HuH-7 (cell line): Measurements from ENCODE around the gene DAP3.
"Not testable (repeated sequence)": the region's sequence is repeated elsewhere in the genome, so short reads cannot be mapped to it uniquely, and the experiment has no call there.

Experiments
- DNase-seq: peaks from one replicate; pipeline ENCODE4 v3.0.0; 2011; ENCODE audit warnings: low spot score

Gene DAP3

DNA sequence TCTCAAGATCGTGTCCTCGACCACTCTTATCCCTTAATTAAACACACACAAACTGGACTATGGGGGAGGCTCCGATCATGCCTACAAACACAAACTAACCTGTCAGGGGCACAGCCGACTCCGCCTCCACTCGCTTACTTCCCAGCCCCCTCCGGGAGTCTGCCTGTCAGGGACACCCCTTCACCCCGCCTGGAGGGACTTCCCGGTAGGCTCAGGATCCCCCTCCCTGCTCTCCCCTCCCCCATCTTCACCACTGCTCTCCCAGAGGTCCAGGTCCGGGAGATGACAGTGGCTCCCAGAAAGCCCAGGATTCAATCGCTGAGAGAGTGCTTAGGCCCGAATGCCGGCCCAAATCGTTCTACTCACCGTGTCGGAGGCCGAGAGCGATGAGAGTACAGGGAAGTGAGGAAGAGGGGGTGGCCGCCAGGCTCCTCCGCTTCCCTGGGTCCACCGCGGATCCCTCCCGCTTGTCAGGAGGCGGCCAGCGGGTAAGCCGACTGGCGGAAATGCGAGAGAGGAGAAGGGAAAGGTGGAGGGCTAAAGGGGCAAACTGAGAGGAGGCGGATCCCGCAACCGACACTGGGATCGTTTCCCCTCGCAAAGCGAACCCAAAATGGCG lies 1.1 kb upstream of the DAP3 start:
- not testable (repeated sequence) for DNase-seq

DNA sequence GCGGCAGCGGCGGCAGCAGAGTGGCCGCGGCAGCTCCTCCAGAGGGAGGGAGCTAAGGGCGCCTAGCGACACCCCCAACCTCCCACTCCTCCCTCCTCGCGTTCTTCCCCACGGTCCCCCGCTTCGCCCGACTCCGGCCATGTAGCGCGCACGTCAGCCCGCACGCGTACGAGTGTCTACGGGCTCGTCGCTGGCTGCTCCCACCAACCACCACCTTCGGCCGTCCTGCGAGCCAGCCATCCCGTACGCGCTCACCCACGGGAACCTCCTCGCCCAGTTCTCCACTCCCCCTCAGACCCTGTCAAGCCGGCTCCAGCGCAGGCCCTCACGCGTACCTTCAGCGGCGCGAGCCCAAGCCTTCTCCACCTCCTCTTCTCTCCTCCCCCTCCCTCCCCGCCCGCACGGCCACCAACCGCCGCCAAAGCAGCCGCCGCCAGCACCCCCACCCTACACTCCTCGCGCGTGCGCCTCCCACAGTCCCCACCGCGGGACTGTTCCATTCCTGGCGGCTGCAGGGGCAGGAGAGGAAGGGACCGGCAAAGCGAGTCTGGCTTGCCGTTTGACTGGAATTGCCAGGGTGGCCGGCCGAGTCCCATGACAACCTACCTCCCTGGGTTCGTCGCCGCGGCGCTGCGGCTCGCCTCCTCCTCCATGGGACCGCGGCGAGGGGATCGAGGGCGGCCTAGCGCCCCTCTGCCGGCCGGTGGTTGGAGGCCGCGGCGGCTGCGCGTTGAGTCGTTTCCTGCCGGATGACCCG lies 389 bp upstream of the DAP3 start, which contains the start of gene YY1AP1:
YY1AP1 (minus strand) TSS at position 451 of the 757 bp plus-strand sequence. CDS start 8,338 bp downstream, outside the sequence.
- DNase-seq: peak; percentile 96

- DNase-seq: no peak
Measured at GRCh38 chr1:155691992-155692528, 3.2 kb downstream of the DAP3 start.

GRCh38 chr1:155694167-155694566 lies 5.3 kb downstream of the DAP3 start:
- no peak for DNase-seq

GRCh38 chr1:155695072-155695471 lies 6.2 kb downstream of the DAP3 start:
- no peak for DNase-seq

DNA sequence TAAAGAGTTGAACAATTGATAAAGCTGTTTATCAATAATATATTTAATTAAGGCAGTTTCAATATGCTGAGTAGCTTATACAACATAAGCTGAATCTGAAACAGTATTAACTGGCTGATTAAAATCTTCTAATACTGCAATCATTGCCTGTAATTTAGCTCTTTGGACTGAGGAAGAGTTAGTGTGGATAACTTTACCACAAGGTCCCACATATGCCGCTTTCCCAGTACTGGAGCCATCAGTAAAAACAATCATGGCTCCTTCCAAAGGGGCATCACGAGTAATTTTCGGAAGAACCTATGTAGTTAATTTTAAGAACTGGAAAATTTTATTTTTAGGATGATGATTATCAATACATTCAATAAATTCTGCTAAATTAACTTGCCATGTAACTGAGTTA lies 6.7 kb downstream of the DAP3 start:
- no peak for DNase-seq

DNA sequence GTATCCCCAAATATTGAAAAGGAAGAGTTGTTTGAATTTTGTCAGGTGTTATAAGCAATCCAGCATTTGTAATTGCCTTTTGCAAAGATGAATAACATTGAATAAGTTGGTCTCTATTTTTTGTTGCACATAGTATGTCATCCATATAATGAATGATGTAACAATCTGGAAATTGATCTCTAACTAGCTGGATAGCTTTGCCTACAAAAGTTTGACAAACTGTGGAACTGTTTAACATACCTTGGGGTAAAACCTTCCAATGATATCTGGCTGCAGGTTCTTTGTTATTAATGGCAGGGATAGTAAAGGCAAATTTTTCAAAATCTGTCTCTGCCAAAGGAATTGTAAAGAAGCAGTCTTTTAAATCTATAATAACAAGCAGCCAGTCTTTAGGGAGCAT lies 7.6 kb downstream of the DAP3 start:
- DNase-seq: no peak

DNA sequence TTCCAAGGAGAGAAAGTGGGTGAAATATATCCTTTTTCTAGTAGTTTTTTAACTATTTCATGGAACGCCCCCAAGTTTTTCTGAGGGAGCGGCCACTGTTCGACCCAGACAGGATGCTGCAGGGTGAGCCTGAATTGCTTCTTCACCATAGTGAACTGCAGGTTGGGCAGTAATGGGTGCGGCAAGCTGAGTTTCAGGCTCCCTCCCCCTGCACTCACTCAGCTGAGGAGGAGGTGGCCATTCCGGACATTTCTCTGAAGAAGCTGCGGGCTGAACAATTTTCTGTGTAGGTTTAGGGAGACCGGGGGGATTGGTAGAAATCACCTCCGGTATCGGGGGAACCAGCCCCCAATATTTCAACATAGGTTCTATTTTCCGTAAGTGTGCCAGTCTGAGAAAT lies 8.2 kb downstream of the DAP3 start:
- DNase-seq: no peak

- not testable (repeated sequence) for DNase-seq
Measured at GRCh38 chr1:155697616-155698015, 8.7 kb downstream of the DAP3 start.

GRCh38 chr1:155698382-155699038 lies 9.6 kb downstream of the DAP3 start:
- DNase-seq: no peak

DNA sequence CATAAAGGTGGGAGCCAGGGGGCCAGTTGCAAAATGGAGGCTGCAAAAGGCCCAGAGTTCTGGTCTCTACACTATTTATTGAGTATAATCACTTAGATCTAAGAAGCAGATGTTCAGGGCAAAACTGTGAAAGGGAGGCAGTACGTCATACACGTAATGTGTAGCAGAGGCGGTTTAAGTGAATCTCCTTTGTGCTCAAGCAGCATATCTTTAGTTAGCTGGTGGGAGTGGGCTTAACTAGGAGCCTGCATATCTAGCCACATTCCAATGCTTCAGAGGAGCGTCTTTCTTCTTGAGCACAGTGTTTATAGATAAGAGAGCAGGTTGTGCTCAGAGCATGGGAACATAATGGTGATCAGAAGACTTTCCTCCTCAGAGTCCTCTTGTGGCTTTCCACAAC lies 10.2 kb downstream of the DAP3 start:
- not testable (repeated sequence) for DNase-seq

GRCh38 chr1:155701675-155702074 lies 12.8 kb downstream of the DAP3 start:
- not testable (repeated sequence) for DNase-seq

DNA sequence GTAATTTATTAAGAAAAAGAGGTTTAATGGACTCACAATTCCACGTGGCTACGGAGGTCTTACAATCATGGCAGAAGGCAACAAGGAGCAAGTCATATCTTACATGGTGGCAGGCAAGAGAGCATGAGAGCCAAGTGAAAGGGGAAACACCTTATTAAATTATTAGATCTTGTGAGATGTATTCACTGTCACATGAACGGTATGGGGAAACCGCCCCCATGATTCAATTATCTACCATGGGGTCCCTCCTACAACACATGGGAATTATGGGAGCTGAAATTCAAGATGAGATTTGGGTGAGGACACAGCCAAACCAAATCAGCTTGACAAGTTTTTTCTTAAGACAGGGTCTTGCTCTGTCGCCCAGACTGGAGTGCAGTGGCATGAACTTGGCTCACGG lies 14.3 kb downstream of the DAP3 start:
- no peak for DNase-seq

DNA sequence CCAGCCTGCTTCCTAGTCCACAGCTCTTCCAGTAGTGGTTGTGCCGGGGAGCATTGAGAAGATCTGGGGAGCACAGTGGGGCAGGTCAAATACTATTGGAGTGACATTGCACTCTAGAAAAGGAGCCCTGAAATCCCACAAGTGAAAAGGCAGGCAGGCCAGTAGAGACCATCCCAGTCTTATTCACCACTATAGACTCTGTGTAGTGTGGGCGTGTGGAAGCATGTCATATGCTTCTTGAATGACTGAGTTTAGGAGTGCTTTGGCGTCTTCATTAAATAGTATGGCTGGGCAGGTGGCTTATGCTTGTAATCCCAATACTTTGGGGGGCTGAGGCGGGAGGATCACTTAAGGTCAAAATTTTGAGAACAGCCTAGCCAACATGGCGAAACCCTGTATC lies 15.5 kb downstream of the DAP3 start:
- not testable (repeated sequence) for DNase-seq

- DNase-seq: no peak
Measured at GRCh38 chr1:155706139-155706538, 17.2 kb downstream of the DAP3 start.

DNA sequence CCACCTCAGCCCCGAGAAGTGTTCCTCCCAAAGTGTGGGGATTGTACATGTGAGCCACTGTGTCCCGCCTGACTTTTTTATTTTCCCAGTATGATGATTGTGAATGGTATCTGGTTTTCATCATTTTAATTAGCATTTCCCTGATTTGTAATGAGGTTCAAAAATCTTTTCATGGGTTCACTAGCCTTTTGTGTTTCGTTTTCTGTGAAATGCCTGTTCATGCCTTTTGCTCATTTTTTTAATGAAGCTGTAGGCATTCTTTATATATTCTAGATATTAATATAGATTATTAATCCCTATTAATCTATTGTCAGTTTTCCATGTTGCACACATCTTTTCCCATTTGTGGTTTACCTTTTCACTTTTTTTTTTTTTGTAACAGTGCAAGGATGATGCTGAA lies 20.5 kb downstream of the DAP3 start:
- no peak for DNase-seq

GRCh38 chr1:155711457-155711856 lies 22.6 kb downstream of the DAP3 start:
- not testable (repeated sequence) for DNase-seq

- DNase-seq: not testable (repeated sequence)
Measured at GRCh38 chr1:155712636-155713035, 23.7 kb downstream of the DAP3 start.

- DNase-seq: no peak
Measured at GRCh38 chr1:155713075-155713474, 24.2 kb downstream of the DAP3 start.

DNA sequence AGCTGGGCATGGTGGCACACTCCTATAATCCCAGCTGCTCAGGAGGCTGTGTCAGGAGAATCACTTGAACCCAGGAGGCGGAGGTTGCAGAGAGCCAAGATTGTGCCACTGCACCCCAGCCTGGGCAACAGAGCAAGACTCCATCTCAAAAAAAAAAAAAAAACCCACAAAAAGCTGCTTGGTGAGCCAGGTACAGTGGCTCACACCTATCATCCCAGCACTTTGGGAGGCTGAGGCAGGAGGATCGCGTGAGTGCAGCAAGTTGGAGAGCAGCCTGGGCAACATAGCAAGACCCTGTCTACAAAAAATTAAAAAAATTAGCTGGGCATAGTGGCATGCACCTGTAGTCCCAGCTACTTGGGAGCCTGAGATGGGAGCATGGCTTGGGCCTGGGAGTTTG lies 26.2 kb downstream of the DAP3 start:
- not testable (repeated sequence) for DNase-seq

DNA sequence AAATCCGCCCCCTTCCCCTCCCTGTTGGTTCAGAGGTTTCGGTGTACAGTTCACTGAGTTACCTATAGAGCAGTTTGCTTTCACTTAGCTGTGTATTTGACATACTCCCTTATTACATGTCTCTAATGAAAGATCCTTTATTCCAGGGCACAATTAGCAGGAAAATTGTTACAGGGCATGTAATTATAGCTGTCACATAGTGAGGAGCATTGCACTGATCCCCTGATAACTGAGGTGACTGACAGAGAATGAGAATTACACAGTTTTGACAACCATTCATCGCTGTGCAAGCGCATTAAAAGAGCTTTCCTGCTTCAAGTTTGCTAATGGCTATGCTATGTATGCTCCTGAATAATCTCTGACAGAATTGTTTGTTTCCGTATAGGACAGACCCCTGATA lies 26.9 kb downstream of the DAP3 start:
- no peak for DNase-seq

DNA sequence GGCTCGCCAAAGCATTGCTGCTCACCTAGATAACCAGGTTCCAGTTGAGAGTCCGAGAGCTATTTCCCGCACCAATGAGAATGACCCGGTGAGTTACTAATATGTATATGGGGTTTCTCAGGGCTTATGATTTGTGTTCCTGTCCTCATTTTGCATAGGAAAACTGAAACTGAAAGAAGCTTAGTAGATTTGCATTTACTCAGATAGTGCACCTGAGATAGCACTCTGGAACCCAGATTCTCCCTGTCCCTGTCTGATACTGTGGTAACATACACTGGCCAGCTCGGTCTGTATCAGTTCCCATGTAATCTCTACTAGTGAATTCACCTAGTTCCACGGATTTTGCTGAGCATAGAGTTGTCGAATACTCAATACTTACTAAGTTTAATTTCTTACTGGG lies 28.1 kb downstream of the DAP3 start:
- no peak for DNase-seq
